GM21619 (cell line): ENCODE data around the gene CCM2.

Experiments used
- ATAC-seq: cut with Tn5 transposase; IDR thresholded peaks from one replicate; pipeline ENCODE4 v1.9.1; 2021; ENCODE audit not compliant: unreplicated experiment

Gene CCM2

DNA sequence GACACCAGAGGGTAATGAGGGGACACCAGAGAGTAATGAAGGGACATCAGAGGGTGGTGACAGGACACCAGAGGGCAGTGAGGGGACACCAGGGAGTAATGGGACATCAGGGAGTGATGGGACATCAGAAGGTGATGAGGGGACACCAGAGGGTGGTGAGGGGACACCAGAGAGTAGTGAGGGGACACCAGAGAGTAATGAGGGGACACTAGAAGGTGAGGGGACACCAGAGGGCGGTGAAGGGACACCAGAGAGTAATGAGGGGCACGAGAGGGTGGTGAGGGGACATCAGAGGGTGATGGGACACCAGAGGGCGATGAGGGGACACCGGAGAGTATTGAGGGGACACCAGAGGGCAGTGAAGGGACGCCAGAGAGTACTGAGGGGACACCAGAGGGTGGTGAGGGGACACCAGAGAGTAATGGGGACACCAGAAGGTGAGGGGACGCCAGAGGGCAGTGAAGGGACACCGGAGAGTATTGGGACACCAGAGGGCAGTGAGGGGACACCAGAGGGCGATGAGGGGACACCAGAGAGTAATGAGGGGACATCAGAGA lies 78.2 kb downstream of the CCM2 start:
- ATAC-seq: no peak

- ATAC-seq: no peak
Measured at GRCh38 chr7:45080265-45080957, 80.4 kb downstream of the CCM2 start.

GRCh38 chr7:45080958-45081669 lies 81.1 kb downstream of the CCM2 start:
- no peak for ATAC-seq

GRCh38 chr7:45081670-45081974 lies 81.6 kb downstream of the CCM2 start:
- no peak for ATAC-seq

GRCh38 chr7:45082031-45082830 lies 82.2 kb downstream of the CCM2 start:
- no peak for ATAC-seq

- no peak for ATAC-seq
Measured at GRCh38 chr7:45082831-45083331, 82.9 kb downstream of the CCM2 start.

- no peak for ATAC-seq
Measured at GRCh38 chr7:45084336-45084735, 84.3 kb downstream of the CCM2 start.

- ATAC-seq: no peak
Measured at GRCh38 chr7:45084901-45085618, 85.1 kb downstream of the CCM2 start.

GRCh38 chr7:45085619-45086200 lies 85.7 kb downstream of the CCM2 start:
- ATAC-seq: no peak

GRCh38 chr7:45086331-45087065 lies 86.5 kb downstream of the CCM2 start:
- no peak for ATAC-seq

DNA sequence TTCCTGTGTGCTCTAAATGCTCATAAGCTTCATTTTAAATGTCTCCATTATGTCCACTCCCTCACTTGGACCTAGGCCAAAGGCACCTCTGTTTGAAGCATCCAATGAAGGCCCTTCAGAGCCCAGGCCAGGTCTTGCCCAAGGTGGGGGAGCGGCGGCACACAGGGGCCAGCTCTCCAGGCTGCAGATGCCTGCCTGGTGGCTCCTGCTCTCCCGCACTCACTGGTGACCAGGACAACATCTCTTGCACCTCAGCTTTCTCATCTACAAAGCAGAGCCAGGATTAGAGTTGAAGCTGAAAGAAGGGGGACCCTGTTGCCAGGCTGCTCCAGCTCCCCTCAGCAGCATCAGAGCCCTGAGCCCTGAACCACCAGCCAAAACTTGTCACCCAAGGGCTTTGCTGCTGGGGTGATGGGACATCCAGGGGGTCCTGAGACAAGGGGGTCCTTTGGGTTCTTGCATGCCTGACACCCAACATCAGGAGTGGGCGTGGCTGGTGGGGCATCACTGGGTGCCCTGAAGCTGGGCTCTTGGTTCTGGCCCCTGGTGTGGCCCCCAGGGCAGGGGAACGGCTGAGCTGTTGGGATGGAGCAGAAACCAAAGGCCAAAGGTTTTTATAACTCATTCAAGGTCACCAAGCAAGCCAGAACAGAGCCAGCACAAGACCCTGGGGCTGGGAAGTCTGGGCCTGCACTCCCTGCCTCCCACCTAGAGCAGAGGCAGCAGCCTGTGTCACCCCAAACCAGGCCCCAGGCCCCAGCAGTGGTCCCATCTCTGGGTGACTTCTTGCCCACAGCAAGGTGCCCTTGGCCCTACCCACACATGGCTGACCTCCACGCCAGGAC lies 87.5 kb downstream of the CCM2 start:
- ATAC-seq: no peak

DNA sequence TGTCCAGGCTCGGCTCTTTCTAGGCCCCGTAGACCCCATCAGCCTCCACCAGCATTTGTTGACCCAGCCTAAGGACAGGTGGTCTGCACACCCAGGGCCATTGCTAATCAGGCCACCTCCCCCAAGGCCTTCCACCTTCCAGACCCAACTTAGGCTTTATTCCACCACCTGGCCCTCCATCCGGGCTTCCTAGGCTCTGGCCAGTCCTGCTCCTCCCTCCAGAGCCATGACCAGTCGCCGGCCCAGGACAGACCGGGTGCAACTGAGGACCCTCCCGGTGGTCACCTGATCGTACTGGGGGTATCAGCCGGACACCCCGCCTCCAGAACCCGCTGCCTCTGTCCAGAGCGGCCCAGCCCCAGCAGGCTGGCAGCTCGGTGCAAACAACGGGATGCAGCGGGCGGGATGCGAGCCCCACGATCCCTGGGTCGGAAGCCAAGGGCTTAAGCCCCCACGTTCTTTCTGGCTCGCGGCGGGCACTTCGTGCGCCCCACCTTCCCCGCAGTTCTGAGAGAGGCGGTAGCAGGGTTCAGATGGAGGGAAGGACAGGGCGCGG lies 88.2 kb downstream of the CCM2 start:
- ATAC-seq: no peak

DNA sequence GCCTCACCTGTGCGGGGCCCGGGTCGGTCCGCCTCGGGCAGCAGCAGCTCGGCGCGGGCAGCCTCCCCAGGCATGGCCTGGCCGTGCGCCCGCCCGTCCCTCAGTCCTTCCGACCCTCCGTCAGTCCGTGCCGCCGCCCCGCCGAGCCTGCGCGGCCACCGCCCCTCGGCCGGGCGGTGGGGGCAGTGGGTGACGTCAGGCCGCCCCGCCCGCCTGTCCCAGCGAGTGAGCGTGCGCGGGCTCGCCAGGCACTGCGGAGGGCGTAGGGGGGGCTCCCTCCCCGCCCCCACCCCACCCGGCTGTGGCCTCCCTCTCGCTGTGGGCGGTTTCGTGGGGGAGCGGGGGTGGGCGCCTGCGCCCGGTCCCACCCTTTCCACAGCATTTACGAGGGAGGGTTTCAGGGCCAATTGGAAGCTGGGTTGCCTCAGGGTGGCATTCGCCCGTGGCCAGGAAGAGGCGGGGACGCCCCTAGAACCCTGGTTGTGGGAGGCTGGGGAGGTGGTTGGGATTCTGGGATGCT lies 88.9 kb downstream of the CCM2 start, which contains the start of gene NACAD:
TSS of gene NACAD (minus strand) at position 149 of the 520 bp plus-strand sequence. CDS start at position 74, 75 bp downstream.
- no peak for ATAC-seq

DNA sequence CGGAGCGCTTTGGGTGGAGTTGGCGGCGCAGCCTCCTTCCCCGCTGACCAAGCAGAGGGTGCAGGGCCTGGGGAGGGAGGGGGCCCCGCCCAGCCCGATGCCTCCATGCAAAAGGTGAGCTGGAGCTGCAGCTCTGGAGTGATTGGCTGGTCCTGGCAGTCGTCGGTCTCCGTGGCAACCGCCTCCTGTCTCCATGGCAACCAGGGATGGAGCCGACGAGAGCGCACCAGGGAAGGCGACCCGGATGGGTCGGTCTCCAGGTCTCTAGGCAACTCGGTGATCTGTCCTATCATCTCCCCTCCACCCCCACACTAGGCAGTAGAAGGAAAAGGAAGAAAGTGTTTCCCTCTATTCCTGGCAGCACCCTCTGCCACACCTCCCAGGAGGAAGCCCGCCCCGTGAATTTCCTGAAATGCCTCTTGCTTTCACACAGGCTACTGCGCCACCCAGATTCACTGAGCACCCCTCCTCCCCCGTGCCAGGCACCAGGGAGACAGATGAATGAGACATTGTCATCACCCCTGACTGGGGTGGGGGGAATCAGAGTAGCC lies 89.4 kb downstream of the CCM2 start:
- no peak for ATAC-seq

DNA sequence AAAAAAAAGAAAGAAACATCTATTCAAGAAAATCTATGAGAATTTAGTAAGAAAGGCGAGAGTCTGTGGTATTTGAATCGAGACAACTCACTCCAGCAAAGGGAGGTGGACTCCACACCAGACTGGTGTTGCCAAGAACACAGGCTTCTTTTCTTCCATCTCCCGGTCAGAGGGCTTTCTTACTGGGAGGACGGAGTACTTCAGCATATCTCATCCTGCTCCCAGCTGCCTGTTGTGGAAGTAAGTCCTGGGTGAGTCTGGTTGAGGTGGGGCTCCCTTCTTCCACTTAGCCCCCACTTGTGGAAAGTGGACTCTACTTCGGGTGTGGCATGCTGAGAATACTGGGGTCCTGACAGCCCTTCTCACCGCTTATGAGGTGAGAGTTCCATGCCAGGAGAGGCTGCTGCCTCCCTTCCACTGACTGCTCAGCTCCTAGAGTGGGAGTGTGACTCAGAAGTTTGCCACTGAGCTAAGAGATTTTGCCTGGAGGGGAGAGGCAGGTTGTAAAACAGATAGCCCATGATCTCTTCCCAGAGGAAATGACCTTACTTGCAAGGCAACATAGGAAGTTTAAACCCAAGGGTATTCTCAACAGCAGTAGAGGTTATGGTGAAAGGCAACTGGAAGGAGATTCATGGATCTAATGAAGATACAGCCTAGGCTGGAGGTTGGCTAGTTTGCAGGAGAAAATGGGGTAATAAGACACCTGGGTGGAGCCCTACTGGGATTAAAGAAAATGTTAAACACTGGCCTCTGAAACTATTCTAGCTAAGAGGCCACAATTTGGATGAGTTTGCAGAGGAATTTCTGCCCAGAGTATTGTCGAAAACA lies 92.3 kb downstream of the CCM2 start:
- ATAC-seq: no peak

DNA sequence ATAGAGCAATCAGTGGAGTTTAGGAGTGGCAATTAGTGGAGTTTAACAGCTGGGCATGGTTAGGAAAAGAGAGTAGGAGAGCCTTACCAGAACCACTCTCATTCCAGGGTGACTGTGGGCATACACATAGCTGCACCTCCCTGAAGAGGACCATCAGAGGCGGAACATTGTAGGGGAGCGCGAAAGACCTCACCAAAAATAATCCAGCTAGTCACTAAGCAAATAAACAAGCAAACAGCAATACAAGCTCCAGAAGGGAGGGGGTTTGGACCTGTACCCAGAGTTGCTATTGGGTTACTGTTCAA lies 92.9 kb downstream of the CCM2 start:
- no peak for ATAC-seq
